GM10248 (cell line): ENCODE measurements around the gene PPP3R1.
"Not testable (repeated sequence)": the region's sequence is repeated elsewhere in the genome, so short reads cannot be mapped to it uniquely, and the experiment has no call there.

Source experiments
- CTCF ChIA-PET: fragments of 300-600 bp; sonication (Branson Sonifier 250); formaldehyde crosslinking; extraction: SDS; loops from one replicate; lab custom pipeline; 2021; ENCODE audit warnings: antibody characterized with exemption; lab: Yijun Ruan, JAX
- POLR2A ChIA-PET: fragments of 350-650 bp; sonication (Branson Sonifier 250); formaldehyde crosslinking; extraction: SDS; loops from one replicate; lab custom pipeline; 2020; ENCODE audit warnings: antibody characterized with exemption; lab: Yijun Ruan, JAX
- DNase-seq: peaks from one replicate; pipeline ENCODE4 v3.0.0; 2012; ENCODE audit errors: extremely low spot score
- CTCF ChIP-seq: IDR thresholded peaks from 2 replicates; pipeline ENCODE4 v1.5.1; 2012; ENCODE audit warnings: mild to moderate bottlenecking, low read depth; ENCODE audit errors: extremely low read depth, missing control alignments, control extremely low read depth

The PPP3R1 gene

DNA sequence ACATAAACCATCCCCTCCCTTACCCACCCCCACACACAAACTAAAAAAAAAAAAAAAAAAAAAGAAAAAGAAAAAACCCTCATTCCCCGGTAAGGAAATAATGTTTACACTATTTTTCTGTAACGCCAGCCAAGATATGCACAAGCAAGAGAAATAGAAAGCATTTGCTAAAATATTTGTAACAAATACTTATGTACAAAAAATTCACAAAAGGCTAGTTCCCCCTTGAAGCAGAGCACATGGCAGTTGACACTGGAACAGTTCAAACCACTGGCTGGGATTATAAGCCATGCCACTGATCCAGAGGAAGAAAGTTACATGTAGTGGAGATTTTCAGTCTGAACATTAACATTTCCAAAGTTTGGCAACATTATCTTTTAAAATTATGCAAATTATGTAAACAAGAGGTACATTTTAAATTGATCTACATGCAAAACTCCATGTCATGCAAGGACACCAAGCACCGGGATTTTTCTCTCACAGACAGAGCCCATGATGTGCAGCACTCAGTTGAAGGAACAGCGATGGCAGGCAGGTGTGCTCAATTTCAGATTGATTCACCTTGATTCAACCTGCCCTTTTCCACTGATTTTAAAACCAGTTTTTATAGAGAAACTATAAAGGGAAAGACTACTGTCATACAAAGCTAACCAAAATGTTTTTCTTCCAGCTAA lies 73.2 kb downstream of the PPP3R1 start:
- no peak for TF ChIP-seq CTCF
- ChIA-PET POLR2A (no interaction called here), CTCF (interaction anchor here (1.0 to 3.5 kb wide), 6 partner anchors 9 to 51 kb away, joined by 3 to 20 read pairs (median 4); no protein-coding TSS in a partner anchor)
- DNase-seq, result no peak

DNA sequence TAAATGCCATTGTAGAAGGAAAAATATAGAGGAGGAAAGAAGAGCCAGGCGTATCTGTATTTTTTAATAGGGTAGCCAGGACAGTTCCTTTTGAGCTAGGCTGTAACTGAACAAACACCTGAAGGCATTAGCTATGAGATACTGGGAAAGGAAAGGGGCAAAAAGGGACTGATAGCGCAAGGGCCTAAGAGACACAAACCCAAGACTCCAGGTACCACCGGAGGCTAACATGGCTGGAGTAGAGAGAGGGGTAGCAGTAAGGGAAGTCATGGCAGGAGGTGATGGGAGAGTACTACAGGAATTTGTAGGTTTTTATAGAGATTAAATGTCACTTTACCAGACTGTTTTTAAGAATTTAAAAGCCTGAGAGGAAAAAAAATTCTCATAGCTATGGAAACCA lies 73.9 kb downstream of the PPP3R1 start:
- POLR2A ChIA-PET, result no interaction called here
- CTCF ChIA-PET, result interaction anchor here (0.8 to 1.6 kb wide), 7 partner anchors 17 to 75 kb away, joined by 3 to 5 read pairs (median 3); no protein-coding TSS in a partner anchor
- no peak for TF ChIP-seq CTCF
- DNase-seq, result no peak

DNA sequence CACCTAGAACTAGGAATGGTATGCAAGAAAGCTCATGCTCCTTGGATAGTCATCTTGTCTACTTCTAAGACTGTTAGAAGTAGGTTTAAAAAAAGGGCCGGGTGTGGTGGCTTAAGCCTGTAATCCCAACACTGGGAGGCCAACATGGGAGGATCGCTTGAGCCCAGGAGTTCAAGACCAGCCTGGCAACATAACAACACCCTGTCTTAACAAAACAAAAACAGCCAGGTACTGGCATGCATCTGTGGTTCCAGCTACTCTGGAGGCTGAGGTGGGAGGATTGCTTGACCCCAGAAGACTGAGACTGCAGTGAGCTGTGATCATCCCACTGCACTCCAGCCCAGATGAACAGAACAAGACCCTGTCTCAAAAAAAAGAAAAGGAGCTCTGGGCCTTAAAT lies 74.8 kb downstream of the PPP3R1 start:
- ChIA-PET CTCF (interaction anchor here (0.9 to 1.6 kb wide), 7 partner anchors 9 to 56 kb away, joined by 3 to 6 read pairs (median 4); no protein-coding TSS in a partner anchor), POLR2A (no interaction called here)
- TF ChIP-seq CTCF, result no peak
- DNase-seq, result no peak

GRCh38 chr2:68176657-68177056 lies 75.7 kb downstream of the PPP3R1 start:
- ChIA-PET POLR2A (no interaction called here), CTCF (interaction anchor here (0.9 to 2.2 kb wide), 7 partner anchors 8 to 45 kb away, joined by 3 to 12 read pairs (median 5); no protein-coding TSS in a partner anchor)
- no peak for DNase-seq
- TF ChIP-seq CTCF, result no peak

DNA sequence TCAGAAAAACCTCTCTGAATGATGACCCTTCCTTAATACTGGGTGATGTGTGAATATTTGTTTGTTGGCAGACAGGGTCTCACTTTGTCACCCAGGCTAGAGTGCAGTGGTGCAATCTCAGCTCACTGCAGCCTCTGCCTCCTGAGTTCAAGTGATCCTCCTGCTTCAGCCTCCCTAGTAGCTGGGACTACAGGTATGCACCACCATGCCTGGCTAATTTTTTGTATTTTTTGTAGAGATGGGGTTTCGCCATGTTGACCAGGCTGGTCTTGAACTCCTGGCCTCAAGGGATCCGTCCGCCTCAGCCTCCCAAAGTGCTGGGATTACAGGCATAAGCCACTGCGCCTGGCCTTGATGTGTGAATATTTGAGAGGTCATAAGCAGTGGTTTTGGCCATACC lies 77.1 kb downstream of the PPP3R1 start:
- CTCF ChIA-PET, result interaction anchor here (1.2 to 2.2 kb wide), 9 partner anchors 8 to 266 kb away, joined by 3 to 12 read pairs (median 5); partner anchors contain the start of gene PNO1
- POLR2A ChIA-PET, DNase-seq: not testable (repeated sequence)

DNA sequence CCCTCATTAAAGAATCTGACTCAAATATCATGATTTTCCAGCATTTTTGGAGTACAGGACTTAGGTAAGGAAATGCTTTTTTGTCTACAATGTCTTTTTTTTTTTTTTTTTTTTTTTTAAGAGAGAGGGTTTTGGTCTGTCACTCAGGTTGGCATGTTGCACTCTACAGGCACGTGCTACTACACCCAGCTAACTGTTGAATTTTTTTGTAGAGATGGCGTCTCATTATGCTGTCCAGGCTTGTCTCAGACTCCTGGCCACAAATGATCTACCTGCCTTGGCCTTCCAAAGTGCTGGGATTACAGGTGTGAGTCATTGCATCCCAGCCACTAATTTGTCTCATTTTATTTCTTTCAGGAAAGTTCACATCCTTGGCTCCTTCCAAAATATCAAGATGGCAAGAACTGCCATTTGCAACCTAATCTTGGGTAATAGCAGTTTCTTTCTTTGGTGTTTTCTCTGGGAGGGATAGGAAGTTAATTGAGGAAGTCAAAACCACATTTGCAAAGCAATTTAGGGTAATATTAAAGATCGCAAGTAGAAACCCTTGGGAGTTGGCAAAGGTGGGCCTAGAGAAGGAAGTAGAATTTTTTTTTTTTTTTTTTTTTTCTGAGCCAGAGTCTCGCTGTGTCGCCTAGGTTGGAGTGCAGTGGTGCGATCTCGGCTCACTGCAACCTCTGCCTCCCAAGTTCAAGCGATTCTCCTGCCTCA lies 79.2 kb downstream of the PPP3R1 start:
- no peak for DNase-seq
- no peak for TF ChIP-seq CTCF
- POLR2A ChIA-PET, result no interaction called here
- CTCF ChIA-PET, result interaction anchor here (1.0 kb wide), 1 partner anchor 16 kb away, joined by 3 read pairs; no protein-coding TSS in a partner anchor
